ENCODE results near the gene FBN2.

The FBN2 gene

GRCh38 chr5:128538000-128538249, at the start of gene FBN2:
Gene FBN2 (minus strand): TSS chr5:128538245. CDS start chr5:128537603, 642 bp downstream.
- no peak for DNase-seq (ENCODE audit: low read depth)

- DNase-seq (ENCODE audit: low read depth): no peak
Measured at GRCh38 chr5:128587275-128587674, 49.2 kb upstream of the FBN2 start.

GRCh38 chr5:128586848-128587247, 48.8 kb upstream of the FBN2 start:
- no peak for DNase-seq (ENCODE audit: low read depth)

- DNase-seq (ENCODE audit: low read depth): no peak
Measured at GRCh38 chr5:128579639-128580038, 41.6 kb upstream of the FBN2 start.

GRCh38 chr5:128579093-128579492, 41.0 kb upstream of the FBN2 start:
- no peak for DNase-seq (ENCODE audit: low read depth)

- DNase-seq (ENCODE audit: low read depth): no peak
Measured at GRCh38 chr5:128574041-128574440, 36.0 kb upstream of the FBN2 start.

GRCh38 chr5:128572930-128573319, 34.9 kb upstream of the FBN2 start:
- DNase-seq (ENCODE audit: low read depth): no peak

- DNase-seq (ENCODE audit: low read depth): no peak
Measured at GRCh38 chr5:128572051-128572929, 34.2 kb upstream of the FBN2 start.

GRCh38 chr5:128566178-128566577, 28.1 kb upstream of the FBN2 start:
- DNase-seq (ENCODE audit: low read depth): no peak

GRCh38 chr5:128559300-128560297, 21.6 kb upstream of the FBN2 start:
- no peak for DNase-seq (ENCODE audit: low read depth)

GRCh38 chr5:128553747-128554146, 15.7 kb upstream of the FBN2 start:
- DNase-seq (ENCODE audit: low read depth): no peak

GRCh38 chr5:128551476-128551875, 13.4 kb upstream of the FBN2 start:
- no peak for DNase-seq (ENCODE audit: low read depth)

- DNase-seq (ENCODE audit: low read depth): no peak
Measured at GRCh38 chr5:128549496-128549895, 11.5 kb upstream of the FBN2 start.

GRCh38 chr5:128546658-128547281, 8.7 kb upstream of the FBN2 start:
- no peak for DNase-seq (ENCODE audit: low read depth)

GRCh38 chr5:128541385-128541784, 3.3 kb upstream of the FBN2 start:
- DNase-seq (ENCODE audit: low read depth): no peak

- no peak for DNase-seq (ENCODE audit: low read depth)
Measured at GRCh38 chr5:128539038-128539429, 989 bp upstream of the FBN2 start.

- no peak for DNase-seq (ENCODE audit: low read depth)
Measured at GRCh38 chr5:128538250-128539037, 399 bp upstream of the FBN2 start.

- DNase-seq (ENCODE audit: low read depth): no peak
Measured at GRCh38 chr5:128537221-128537999, 635 bp downstream of the FBN2 start.

- DNase-seq (ENCODE audit: low read depth): no peak
Measured at GRCh38 chr5:128536254-128537220, 1.5 kb downstream of the FBN2 start.

- no peak for DNase-seq (ENCODE audit: low read depth)
Measured at GRCh38 chr5:128535251-128535650, 2.8 kb downstream of the FBN2 start.
